Epithelial cell of proximal tubule (primary cell): Measurements from ENCODE around the gene SFN. TPM values are rescaled to one million over a fixed set of nuclear protein-coding genes. Genes with fewer than 3 reads are reported as not detected.

Source experiments
- DNase-seq: peaks from one replicate; pipeline ENCODE4 v3.0.0-alpha.2; 2011; ENCODE audit warnings: low read depth
- H3K4me3 ChIP-seq: 2 replicates; pipeline ENCODE4 v1.5.1; 2011; ENCODE audit warnings: low read depth, mild to moderate bottlenecking, low read length
- total RNA-seq: library from RNA; depleted of rRNA; stranded (reverse); fragments of >200 nt; gene quantifications from 2 replicates; pipeline ENCODE4 v1.2.3, GENCODE V29; 2015
- TF ChIP-seq, protein P1 (sequence below): conservative IDR thresholded peaks from 2 replicates; pipeline ENCODE4 v1.5.1; 2012; ENCODE audit warnings: low read depth, mild to moderate bottlenecking, low read length

The SFN gene
- total RNA-seq, 1 donor from 2014 or later = 239 TPM

DNA sequence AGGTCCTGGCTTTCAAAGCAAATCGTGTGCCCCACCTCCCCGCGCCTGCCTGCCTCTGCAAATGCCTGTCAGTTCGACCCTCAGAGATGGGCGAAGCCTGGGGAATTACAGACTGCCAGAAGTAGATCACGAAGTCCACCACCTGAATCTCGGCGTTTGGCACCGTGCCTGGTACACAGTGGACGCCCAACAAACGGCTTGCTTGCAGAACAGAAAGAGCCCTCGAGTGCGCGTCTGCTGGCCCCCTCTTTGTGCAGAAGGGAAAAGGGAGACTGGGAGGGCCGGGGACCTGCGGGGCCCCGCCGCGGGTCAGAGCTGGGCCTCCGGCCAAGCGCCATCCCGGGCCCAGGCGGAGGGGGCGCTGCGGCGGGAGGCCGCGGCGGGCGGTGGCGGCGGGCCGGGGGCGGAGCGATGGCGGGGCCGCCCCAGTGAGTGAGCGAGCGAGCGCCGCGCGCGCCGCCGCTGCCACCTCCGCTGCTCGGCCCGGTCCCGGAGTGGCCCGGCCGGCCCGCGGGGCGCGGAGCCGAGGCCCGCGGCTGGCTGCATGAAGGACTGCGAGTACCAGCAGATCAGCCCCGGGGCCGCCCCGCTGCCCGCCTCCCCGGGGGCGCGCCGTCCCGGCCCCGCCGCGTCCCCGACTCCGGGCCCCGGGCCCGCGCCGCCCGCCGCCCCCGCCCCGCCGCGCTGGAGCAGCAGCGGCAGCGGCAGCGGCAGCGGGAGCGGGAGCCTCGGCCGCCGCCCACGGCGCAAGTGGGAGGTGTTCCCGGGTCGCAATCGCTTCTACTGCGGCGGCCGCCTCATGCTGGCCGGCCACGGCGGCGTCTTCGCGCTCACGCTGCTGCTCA lies 36.5 kb upstream of the SFN start, which contains the start of gene ZDHHC18:
TSS of gene ZDHHC18 (plus strand) at position 428 of the 845 bp plus-strand sequence. CDS start at position 545, 117 bp downstream.
- H3K4me3 ChIP-seq = peak within 1 kb of the TSS; percentile 69
- TF ChIP-seq, protein P1, sequence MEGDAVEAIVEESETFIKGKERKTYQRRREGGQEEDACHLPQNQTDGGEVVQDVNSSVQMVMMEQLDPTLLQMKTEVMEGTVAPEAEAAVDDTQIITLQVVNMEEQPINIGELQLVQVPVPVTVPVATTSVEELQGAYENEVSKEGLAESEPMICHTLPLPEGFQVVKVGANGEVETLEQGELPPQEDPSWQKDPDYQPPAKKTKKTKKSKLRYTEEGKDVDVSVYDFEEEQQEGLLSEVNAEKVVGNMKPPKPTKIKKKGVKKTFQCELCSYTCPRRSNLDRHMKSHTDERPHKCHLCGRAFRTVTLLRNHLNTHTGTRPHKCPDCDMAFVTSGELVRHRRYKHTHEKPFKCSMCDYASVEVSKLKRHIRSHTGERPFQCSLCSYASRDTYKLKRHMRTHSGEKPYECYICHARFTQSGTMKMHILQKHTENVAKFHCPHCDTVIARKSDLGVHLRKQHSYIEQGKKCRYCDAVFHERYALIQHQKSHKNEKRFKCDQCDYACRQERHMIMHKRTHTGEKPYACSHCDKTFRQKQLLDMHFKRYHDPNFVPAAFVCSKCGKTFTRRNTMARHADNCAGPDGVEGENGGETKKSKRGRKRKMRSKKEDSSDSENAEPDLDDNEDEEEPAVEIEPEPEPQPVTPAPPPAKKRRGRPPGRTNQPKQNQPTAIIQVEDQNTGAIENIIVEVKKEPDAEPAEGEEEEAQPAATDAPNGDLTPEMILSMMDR = peak; percentile 39
- DNase-seq = no peak

DNA sequence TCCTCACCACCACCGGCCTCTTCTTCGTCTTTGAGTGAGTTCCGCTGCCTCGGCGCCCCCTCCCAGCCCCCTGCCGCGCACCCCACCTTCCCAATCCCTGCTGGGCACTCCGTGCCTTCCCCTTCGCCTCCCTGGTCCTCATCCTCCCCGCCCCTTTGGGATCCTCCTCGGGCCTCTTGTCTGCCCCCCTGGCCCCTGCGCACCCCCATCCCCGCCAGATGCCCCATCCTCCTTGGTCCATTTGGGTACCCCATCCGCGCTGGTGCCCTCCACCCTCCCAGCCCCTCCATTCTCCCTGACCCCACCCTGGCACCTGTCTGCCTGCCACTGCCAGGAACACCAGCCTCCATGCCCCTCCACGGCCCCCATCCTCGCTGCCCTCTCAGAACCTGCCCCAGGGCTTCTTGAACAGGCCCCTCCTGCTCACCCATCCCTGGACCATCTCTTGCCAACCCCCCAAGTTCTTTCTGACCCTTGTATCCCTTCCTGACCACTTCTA lies 35.8 kb upstream of the SFN start:
- TF ChIP-seq, protein P1 = no peak
- no peak for DNase-seq
- peak overlapping the region; percentile 69 for H3K4me3 ChIP-seq

DNA sequence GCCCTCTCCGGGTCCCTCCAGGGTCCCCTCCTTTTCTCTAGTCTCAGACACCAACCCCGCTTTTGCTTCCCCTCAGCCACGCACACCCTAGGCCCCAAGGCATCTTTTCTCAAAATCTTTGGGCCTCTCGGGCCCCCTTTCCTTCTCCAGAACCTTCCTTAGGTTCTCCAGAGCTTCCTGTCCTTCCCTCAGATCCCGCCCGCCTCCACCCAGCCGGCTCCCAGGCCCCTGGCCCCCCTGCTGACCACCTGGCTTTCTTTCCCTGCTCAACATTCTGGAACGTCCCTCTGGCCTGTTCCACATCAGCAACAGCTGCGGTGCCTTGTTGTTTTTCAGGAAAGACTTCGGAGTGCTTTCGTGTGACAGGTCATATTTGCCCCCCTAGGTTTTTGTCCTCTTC lies 35.3 kb upstream of the SFN start:
- TF ChIP-seq, protein P1 = no peak
- peak overlapping the region; percentile 69 for H3K4me3 ChIP-seq
- no peak for DNase-seq

DNA sequence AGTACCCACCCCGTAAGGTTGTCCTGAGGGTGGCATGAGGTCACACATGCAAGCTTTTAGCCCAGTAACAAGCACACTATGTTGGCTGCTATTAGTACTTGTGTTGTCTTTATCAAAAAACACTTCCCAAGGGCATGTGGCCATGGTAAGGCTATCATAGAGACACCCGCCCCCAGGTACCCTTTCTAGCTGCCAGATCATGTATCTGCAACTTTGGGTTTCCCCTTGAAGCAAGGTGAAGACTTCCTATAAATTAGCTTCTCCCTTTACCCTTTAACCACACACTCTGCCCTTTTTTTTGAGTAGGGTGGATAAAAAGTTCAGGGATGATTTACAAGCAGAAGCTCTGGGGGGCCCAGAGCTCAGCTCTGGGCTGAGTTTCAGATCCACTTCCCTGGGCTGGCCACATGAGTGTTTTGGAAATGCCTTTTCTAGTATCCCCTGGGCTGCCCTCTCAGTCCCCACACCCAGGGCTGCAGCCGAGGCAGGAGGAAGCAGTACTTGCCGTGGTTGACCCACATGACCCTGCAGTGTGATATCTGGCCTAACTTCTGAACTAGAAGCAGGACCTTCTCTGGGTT lies 34.4 kb upstream of the SFN start:
- no peak overlapping the region for H3K4me3 ChIP-seq
- TF ChIP-seq, protein P1 = no peak
- DNase-seq = no peak

DNA sequence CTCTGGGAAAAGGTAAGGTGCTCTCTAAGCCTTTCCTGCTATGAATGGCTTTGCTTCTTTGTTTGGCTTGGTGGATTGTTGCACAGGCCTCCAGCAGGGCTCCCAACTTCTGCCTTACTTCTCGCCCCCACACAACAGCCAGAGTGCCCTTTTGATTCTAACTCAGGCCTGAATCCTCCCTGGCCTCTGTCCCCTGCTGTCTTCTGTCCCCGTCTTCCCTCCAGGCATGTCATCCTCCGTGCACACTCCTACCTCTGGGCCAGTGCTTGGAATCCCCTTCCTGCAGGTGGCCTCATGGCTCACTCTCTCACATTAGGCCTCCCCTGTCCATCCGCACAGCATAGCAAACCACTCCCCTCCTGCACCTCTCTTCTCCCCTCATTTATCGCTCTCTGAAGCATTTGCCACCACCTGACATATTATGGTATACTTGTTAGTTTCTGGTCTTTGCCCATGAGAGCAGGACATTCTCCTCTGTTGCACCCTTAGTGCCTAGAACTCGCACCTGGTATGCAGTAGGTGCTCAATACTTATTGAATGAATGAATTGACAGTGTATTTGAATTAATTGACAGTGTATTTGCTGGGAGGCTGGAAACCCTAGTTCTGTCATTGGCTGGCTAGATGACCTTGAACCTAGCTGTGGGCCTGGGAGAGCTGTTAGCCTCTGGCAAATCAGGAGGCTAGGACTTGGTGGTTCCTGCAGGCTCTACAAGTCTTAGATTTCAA lies 33.6 kb upstream of the SFN start:
- H3K4me3 ChIP-seq = no peak overlapping the region
- DNase-seq = no peak
- TF ChIP-seq, protein P1 = no peak

DNA sequence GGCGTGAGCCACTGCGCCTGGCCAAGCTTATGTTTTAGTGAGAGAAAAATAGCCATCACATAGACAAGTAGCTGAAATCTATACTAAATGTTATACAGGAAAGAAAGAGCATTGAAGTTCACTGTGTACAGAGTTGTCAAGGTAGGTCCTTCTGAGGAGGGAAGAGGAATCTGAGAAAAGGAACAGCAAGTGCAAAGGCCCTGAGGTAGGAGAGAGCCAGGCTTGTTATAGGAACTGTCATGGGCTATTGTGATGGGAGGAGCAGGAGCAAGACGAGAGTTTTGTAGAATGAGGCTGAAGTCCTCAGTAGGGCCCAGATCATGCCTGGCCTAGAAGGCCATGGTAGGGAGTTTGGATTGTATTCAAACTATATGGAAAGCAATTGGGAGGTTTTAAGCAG lies 31.9 kb upstream of the SFN start:
- no peak for DNase-seq
- H3K4me3 ChIP-seq = no peak overlapping the region
- TF ChIP-seq, protein P1 = no peak
